GM19395 (cell line): ENCODE data around the gene TRMT11.
A peak's percentile ranks its signal among the peaks of the same experiment; 100 is the strongest.
"Not testable (repeated sequence)": the region's sequence is repeated elsewhere in the genome, so short reads cannot be mapped to it uniquely, and the experiment has no call there.

Source experiments
- ATAC-seq: cut with Tn5 transposase; IDR thresholded peaks from one replicate; pipeline ENCODE4 v1.9.1; 2021; ENCODE audit warnings: mild to moderate bottlenecking, moderate library complexity; ENCODE audit not compliant: unreplicated experiment

TRMT11 gene

DNA sequence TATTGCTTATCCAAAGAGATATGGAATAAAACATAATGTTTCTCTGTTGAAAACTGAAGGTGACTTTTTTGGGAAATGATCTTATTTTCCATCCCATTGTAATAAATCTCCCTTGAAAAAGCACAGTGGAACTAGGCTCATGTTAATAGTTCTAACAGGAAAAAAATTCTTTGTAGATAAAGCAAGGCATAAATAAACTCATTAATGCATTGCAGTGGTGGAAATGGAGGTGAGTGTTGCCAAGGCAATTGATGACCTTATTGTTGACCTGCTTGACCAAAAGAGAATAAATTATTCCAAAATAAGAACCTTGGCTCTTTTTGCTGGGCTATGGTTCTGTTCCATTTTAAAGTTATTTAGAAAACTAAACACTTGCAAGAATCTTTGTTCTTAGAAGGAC, 55.2 kb downstream of the TRMT11 start:
- ATAC-seq = no peak

DNA sequence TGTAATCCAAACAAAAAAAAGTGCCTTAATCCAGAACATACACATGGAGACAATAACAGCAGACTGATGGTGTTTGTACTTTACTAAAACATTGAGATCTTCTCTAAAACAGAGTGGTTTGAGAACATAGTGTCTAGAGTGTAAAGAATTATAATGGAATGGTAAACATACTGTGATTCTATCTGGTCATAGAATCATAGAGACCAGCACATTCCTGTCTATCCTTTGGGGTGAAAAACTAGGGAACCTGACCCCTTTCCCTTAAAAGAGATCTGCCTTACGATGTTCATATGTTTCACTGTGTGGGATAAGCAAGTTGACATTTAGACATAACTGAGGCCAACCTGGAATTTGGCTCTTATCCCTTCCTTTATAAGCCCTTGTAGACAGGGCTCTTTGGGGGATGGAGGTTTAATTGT, 55.7 kb downstream of the TRMT11 start:
- ATAC-seq = no peak

DNA sequence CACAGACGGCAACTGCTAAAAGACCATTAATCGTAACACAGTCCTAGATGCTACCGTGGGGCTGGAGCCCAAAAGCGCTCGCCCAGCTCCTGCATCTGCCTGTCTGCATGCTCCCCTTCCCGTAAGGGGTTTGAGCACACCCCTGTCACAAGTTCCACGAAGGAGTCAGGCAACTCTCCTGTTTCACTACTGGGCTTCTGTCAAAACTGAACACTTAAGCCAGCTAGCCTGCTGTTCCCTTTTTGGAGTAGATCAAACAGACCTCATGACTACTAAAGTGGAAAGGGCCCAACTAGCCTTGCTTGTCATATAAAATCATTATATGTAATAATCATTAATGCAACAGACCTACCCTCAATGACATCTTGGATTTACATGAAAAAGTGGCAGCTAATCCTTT, 61.3 kb downstream of the TRMT11 start:
- no peak for ATAC-seq

DNA sequence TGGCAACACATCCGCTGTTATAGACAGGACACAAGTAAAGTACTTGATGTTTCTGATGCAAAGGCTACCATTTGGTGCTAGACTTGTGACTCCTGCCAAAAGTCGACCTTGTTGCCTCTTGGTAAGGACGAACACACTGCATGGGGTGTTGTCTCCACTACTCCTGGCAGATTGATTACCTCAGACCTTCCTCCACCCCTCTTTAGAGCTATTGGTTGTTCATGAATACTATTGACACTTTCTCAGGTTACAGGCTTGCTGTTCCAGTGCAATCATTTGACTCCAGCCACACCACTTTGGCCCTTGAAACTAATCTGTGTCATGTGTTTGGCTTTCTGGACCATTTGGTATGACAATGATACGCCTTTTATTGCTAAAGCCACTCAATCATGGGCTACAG, 62.3 kb downstream of the TRMT11 start:
- no peak for ATAC-seq

DNA sequence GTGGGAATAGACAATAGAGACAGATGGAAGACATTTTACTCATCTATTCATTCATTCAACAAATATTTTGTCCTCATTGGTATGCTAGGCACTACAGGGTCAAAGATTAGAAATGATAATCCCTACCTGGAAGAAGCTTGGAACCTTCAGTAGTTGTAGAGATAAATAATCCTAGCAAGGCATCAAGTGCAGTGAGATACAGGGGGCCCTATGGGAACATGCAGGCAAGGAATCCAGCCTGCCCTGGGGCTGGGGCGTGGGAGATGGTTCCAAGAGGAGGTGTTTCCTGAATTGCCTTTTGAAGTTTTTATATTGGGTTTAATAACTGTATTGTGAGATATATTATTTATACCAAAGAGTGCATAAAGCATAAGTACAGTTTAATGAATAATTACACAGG, 64.5 kb downstream of the TRMT11 start:
- ATAC-seq = no peak

DNA sequence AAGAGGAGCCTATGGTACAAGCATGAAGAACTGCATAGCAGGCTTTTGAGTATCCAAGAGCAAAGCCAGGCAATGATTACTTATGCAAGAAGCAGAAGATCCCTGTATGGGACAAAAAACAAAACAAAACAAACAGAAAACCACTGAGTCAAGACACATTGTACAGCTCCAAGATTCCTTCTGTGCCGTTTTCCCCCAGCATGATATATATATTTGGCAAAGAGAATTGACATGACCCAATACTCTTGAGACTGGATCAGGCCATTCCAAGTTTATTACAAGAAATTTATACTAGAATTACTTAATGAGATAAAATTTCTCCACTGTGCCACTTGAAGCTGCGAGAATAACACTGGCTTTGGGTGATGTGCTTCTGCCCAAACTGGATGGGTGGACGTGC, 65.5 kb downstream of the TRMT11 start:
- ATAC-seq = no peak

DNA sequence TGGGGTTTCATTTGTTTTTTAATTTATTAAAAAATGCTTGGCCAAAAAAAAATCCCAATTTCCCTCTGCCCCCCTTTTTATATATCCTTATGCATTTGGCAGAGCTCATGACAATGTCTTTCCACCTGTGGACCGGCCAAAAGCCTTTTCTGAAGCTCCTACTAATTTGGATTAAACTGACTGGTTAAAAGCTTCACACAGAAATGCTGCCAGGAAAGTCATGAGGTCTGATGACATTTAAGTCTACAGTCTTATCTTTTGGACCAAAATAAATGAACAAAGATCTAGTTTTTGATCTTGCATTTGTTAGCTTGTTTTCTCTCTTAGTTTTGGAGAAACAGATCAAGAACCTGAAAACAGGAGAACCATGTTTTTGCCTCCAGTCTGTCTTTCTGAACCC, 66.1 kb downstream of the TRMT11 start:
- no peak for ATAC-seq

DNA sequence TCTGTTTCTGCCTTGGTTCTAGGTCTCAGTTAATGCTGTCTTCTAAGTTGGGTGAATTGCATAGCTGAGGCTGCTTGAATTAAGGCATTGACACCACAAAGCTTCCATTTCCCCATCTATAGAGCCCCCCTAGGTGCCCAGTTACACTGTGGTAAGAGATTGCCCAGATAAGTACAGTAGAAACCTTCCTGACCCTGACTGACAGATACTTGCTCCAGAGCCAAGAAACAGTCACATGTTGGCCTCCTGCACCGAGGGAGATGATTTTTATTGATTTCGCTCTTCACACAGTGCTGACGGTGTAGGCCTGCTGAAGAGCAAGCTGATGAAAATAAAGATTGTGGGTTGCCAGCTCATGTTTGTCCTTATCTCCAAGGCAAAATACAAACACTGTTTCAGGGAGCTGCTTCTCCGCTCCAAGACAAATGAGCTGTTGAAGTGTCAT, 67.9 kb downstream of the TRMT11 start:
- no peak for ATAC-seq

DNA sequence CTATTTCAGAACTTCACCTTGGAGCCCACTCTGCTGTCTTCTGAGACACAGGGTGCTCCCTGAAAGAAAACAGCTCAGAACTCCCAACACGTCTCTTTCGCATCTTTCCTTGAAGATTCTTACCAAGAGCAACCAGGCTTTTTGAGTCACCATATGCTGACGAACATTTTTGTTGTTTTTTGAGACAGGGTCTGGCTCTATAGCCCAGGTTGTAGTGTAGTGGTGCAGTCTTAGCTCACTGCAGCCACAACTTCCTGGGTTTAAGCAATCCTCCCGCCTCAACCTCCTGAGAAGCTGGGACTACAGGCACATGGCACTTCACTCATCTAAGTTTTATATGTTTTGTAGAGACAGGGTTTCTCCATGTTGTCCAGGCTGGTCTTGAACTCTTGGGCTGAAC, 68.5 kb downstream of the TRMT11 start:
- no peak for ATAC-seq

DNA sequence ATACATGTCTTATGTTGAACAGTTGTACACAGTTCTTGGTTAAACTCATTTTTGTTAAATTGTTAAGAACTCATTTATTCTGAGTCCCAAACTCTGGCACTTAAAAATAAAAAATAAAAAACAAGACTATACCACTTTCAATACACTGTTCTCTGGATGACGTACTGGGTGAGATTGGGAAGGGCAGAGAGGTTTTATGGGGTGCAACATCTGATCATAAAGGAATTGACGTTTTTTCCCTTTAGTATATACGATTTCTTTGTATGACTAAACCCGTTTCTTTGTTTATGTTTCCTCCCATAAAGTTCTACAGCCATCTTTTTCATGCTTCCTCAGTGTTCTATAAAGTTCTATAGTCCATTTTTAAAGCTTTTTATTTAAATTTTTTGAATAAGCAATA, 69.1 kb downstream of the TRMT11 start:
- no peak for ATAC-seq

DNA sequence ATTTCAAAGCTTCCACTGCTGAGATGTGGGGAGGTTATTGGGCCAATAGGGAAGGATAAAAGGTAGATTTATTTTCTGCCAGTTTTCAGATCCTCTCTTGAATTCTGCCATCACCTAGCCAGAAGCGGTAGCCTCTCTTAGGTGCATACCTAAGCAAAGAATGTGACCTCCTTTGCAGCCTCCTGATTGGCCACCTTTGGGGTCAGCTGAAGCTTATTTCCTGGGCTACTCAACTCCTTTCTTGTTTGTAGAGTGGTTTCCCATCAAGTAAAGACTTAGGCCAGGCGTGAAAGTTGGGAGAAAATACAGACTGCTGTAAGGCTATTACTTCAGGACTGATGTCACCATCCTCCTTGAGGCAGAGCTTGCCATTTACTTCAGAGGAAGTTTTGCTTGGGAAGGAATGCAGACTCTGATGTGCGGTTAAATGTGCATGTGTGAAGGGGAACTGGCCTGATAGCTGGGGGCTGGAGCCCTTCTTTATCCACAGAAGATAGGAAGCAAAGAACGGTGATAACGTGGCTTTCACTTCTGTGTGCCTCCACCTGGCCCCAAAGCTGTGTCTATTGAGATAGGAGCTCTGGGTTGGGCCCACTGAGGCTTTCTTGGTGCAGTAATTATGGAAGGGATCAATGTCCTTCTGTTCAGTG, 70.1 kb downstream of the TRMT11 start:
- no peak for ATAC-seq

DNA sequence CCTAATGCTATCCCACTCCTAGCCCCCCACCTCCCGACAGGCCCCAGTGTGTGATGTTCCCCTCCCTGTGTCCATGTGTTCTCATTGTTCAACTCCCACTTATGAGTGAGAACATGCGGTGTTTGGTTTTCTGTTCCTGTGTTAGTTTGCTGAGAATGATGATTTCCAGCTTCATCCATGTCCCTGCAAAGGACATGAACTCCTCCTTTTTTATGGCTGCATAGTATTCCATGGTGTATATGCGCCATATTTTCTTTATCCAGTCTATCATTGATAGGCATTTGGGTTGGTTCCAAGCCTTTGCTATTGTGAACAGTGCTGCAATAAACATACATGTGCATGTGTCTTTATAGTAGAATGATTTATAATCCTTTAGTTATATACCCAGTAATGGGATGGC, 71.7 kb downstream of the TRMT11 start:
- not testable (repeated sequence) for ATAC-seq

DNA sequence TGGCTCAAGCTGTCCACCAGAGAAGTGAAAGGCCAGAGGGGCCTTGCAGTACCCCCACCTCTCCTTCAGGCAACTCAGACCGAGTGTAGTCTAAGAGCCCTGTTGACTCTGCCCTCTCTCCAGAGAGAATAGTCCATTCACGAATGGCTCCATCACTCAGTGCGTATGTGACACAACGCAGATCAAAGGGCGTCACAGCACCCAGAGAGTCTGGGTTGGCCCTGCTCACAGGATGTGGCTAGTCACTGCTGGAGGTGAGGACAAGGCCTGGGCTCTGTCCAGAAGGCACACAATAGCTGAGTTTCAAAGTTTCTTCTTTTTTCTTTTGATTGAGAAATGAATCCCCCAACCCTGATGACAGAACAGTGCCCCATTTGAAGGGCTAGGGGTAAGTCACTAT, 74.1 kb downstream of the TRMT11 start:
- ATAC-seq = no peak

DNA sequence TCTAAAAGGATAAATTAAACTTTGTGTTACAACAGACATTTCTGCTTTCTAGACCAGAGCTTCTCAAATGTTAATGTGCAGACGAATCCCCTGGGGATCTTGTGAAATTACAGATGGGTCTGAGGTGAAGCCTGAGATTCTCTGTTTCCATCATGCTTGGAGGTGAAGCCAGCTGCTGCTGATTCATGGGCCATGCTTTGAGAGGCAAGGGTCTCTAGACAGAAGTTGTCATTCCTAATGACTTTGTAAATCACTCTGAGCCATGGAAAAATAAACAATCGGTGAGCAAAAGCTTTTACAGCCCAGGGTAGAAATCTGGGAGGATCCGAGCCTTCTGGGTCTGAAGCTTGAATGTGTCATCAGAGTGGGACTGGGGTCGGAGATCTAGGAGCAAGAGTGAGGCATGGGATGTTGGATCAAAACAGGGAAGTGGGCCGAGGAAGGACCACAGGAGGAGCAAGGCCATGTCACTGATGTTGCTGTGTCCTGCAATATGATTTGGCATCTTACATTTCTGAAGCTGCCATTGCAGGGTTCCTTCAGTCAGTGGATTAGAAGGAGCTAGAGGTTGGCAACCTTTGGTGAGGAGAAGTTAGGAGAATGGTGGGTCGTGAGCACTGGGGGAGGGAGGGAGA, 77.3 kb downstream of the TRMT11 start:
- ATAC-seq = peak; percentile 70

DNA sequence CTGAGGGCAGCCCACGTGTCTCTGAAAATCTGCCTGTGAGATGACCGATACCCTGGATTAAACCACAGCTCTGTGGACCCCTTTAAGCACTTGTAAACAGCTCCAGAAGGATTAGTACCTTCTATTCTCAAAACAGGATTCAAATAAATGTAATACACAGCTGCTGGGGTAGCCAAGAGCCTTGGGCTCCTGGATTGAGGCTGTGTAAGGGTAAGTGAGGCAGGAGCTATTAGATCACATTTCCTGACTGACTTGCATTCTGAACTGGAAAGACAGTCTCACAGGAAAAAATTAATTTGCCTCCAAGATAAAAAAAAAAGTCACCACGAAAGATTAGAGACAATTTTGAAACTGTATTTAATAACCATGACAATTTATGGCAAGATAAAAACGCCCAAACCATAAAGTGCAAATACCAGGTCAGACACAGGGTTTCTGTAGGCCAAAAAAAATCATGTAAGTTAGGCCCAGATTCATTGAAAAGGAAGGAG, 78.0 kb downstream of the TRMT11 start:
- ATAC-seq = no peak

DNA sequence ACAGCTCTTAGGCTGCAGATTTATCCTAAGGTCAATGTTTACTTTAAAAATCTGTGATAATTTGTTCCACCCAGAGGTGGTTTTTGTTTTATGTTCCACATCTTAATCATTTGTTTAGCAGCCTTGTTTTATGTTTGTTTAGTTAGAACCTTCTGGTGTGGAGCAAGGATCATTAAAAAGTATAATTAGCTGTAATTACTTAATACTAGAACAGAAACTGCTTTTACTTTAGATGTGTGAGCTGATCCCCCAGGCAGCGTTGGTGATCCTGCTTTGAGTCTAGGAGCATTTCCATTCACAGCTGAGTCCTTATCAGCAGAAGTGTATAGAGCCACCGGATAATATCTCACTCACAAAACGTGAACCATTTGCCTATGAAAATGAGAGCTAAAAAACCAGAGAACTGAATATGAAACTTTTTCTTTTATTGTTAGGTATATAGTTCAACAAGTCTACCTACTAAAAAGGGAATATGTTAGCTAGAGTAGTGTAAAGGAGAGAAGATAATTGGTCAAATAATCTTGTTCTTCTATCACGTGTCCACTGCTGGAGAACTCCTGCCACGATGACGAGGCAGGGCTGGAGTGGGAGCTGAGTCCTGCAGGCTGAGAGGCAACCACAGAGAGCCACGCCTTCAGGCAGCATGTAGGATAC, 78.5 kb downstream of the TRMT11 start:
- ATAC-seq = no peak

DNA sequence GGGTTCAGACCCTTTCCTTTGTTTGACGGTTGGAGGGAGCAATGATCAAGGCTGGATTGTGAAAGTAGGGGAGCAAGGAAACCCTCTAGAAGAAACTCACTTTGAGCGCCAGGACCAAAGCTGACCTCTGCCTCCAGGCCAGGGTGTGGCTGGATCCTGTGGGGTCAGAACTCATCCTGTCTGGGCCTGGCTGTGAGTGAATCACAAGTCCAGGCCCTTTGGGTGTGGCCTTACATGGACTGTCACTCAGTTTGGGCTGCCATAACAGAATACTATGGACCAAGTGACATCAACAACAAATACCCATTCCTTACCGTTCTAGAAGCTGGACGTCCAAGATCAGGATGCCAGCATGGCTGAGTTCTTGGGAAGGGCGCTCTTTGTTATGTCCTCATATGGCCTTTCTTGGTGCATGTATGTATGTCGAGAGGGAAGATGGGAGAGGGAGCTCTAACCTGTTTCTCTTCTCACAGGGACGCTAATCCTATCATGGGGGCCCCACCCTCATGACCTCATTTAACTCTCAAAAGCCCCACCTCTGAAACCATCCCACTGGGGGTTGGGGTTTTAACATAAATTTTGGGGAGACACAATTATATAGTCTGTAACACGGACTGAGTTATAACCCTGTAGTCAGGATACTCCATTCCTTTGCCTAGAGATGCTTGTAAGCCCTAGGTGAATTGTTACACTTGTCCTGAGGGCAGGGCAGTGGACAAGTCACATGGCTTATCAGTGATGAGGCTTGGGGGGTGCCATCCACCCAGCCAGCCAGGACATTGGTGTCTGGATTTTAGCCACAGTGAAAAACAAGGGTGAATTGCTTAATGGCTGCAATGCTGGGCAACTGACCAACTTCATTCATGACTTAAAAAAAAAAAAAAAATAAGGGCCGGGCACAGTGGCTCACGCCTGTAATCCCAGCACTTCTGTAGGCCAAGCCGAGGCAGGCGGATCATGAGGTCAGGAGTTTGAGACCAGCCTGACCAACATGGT, 80.0 kb downstream of the TRMT11 start:
- ATAC-seq = no peak

DNA sequence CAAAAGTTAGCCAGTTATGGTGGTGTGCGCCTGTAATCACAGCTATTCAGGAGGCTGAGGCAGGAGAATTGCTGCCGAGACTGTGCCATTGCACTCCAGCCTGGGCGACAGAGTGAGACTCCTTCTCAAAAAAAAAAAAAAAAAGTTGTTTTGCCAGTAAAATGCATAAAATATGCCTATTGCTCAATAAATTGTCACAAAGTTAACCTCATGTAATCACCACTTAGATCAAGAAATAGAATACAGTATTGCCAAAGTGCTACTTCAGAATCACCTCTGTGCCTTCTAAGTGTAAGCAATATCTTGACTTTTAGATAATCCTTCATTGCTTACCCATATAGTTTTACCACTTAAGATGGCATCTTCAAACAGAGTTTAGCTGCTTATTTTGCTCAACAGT, 80.7 kb downstream of the TRMT11 start:
- ATAC-seq = no peak

DNA sequence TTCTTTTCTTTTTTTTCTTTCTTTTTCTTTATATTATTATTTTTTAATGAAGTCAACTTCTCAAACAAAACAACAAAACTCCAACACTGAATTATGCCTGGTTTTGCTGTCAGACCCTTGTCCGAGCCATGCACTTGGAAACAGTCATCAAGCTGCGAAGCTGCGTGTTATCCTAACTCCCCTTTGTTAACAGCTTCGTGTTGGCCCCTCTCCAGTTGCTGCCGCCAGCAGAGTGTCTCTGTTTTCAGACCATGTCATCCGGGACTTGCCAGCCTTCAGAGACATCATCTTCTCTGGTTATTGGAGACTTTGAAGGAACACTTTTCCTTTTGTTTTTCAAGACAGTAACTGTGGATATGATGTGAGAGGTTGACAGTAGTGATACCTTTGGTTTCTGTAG, 83.1 kb downstream of the TRMT11 start:
- ATAC-seq = no peak

DNA sequence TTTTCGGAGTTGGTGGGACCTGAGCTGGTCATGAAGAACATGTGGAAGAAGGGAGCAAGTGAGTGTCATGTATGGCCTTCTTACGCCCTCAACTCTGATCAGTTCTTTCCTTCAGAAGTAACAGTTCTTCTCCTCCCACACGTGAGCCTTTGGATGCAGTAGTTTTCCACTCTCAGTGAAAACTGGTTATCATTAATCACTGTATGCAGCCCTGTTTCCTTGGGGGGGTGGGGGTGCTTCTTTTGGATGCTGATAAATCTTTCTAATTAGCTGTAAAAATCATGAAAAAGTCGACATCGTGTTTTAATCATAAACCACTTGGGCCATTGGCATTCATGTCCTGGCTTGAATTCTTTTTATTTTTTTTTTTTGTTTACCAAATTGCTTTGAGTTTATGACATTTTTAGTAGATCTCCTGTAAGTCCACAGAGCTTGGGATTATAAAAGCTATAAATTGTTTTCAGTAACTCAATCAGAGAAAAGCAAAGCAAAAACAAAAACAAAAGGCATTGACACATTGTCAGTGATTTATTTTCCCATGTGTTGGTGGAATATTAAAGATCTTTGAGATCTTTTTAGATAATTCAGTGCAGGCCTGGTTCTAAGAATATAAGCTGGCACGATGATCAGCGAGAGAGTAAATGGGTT, 84.8 kb downstream of the TRMT11 start:
- ATAC-seq = no peak

DNA sequence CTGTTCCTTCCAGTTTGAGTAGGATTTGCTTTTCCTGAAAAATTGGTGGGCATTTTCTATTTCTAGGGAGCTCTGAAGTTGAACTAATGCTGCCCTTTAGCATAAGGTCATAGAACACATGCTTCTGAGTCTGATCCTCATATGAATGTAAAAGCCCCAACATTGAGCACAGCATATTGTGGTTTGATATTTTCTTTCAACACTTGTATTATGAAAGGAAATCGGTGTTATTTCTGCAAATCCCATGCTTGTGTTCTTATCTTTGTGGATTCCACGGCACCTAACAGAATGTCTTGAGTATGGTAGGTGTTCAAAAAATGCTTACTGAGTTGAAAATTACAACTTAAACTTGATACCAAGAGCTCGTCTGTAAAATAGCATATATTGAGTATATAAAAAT, 85.8 kb downstream of the TRMT11 start:
- no peak for ATAC-seq
